ENCODE data around the gene GPRIN1.

DNA sequence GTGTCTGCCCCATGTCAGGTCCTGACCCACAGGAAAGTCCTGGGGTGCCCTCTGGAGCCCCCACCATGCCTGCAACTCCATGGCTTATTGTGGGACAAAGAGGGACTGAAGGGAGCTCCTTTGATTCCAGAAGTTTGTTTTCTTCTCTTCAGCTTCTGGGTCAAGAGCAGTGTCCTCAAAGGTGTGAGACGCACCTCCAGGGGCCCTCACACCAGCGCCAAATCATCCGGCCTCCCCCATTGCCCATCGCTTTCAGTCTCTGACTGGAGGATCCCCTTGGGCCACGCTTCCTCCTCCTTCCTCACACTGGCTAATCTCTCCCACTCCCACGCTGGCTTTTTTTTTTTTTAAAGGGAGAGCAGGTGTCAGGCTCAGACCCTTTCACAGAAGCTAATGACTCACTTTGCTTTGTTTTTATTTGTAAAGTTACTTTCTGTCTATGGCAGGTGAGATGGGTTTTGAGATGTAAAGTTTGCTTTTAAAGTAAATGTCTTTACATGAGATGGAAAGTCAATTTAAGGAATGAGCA, 44.1 kb downstream of the GPRIN1 start:
- no peak for TF ChIP-seq REST (IDR thresholded peaks at IDR 0.05; ENCODE audit: insufficient replicate concordance, low read depth)
- TF ChIP-seq, protein P1, sequence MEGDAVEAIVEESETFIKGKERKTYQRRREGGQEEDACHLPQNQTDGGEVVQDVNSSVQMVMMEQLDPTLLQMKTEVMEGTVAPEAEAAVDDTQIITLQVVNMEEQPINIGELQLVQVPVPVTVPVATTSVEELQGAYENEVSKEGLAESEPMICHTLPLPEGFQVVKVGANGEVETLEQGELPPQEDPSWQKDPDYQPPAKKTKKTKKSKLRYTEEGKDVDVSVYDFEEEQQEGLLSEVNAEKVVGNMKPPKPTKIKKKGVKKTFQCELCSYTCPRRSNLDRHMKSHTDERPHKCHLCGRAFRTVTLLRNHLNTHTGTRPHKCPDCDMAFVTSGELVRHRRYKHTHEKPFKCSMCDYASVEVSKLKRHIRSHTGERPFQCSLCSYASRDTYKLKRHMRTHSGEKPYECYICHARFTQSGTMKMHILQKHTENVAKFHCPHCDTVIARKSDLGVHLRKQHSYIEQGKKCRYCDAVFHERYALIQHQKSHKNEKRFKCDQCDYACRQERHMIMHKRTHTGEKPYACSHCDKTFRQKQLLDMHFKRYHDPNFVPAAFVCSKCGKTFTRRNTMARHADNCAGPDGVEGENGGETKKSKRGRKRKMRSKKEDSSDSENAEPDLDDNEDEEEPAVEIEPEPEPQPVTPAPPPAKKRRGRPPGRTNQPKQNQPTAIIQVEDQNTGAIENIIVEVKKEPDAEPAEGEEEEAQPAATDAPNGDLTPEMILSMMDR (IDR thresholded peaks at IDR 0.05; ENCODE audit: insufficient read depth, low read length), result no peak

Data from HL-60 (cell line).